ENCODE data around the gene CYTH1.

The CYTH1 gene

GRCh38 chr17:78746263-78746948 lies 35.7 kb downstream of the CYTH1 start:
- in situ Hi-C loops (cut with MboI; ENCODE audit: low pct_unique_long_range_greater_than_20kb, low sequenced_read_pairs) = no loop called here
- DNase-seq = peak; percentile 41

GRCh38 chr17:78745407-78746088 lies 36.5 kb downstream of the CYTH1 start:
- no peak for DNase-seq
- in situ Hi-C loops (cut with MboI; ENCODE audit: low pct_unique_long_range_greater_than_20kb, low sequenced_read_pairs) = no loop called here

- in situ Hi-C loops (cut with MboI; ENCODE audit: low pct_unique_long_range_greater_than_20kb, low sequenced_read_pairs) = no loop called here
These were observed 39.2 kb downstream of the CYTH1 start for GRCh38 chr17:78742901-78743300.

GRCh38 chr17:78741644-78742284 lies 40.3 kb downstream of the CYTH1 start:
- in situ Hi-C loops (cut with MboI; ENCODE audit: low pct_unique_long_range_greater_than_20kb, low sequenced_read_pairs) = no loop called here
- DNase-seq = no peak

More at GRCh38 chr17:78742901-78743300, 39.2 kb downstream of the CYTH1 start:
- no peak for DNase-seq

GRCh38 chr17:78739331-78739931 lies 42.6 kb downstream of the CYTH1 start:
- DNase-seq = peak; percentile 75
- in situ Hi-C loops (cut with MboI; ENCODE audit: low pct_unique_long_range_greater_than_20kb, low sequenced_read_pairs) = no loop called here

- DNase-seq = no peak
- in situ Hi-C loops (cut with MboI; ENCODE audit: low pct_unique_long_range_greater_than_20kb, low sequenced_read_pairs) = no loop called here
These were observed 43.4 kb downstream of the CYTH1 start for GRCh38 chr17:78738698-78739097.

GRCh38 chr17:78738278-78738677 lies 43.8 kb downstream of the CYTH1 start:
- in situ Hi-C loops (cut with MboI; ENCODE audit: low pct_unique_long_range_greater_than_20kb, low sequenced_read_pairs) = no loop called here
- DNase-seq = no peak

- in situ Hi-C loops (cut with MboI; ENCODE audit: low pct_unique_long_range_greater_than_20kb, low sequenced_read_pairs) = no loop called here
- DNase-seq = no peak
These were observed 44.7 kb downstream of the CYTH1 start for GRCh38 chr17:78737332-78737731.

- DNase-seq = peak; percentile 82
- in situ Hi-C loops (cut with MboI; ENCODE audit: low pct_unique_long_range_greater_than_20kb, low sequenced_read_pairs) = no loop called here
These were observed 45.5 kb downstream of the CYTH1 start for GRCh38 chr17:78736526-78737079.

- in situ Hi-C loops (cut with MboI; ENCODE audit: low pct_unique_long_range_greater_than_20kb, low sequenced_read_pairs) = no loop called here
- DNase-seq = peak; percentile 55
These were observed 46.1 kb downstream of the CYTH1 start for GRCh38 chr17:78735832-78736525.

GRCh38 chr17:78734793-78735641 lies 47.1 kb downstream of the CYTH1 start:
- DNase-seq = no peak
- in situ Hi-C loops (cut with MboI; ENCODE audit: low pct_unique_long_range_greater_than_20kb, low sequenced_read_pairs) = no loop called here

- in situ Hi-C loops (cut with MboI; ENCODE audit: low pct_unique_long_range_greater_than_20kb, low sequenced_read_pairs) = no loop called here
- no peak for DNase-seq
These were observed 49.7 kb downstream of the CYTH1 start for GRCh38 chr17:78732354-78732753.

- in situ Hi-C loops (cut with MboI; ENCODE audit: low pct_unique_long_range_greater_than_20kb, low sequenced_read_pairs) = no loop called here
- DNase-seq = no peak
These were observed 50.2 kb downstream of the CYTH1 start for GRCh38 chr17:78731904-78732303.

- no peak for DNase-seq
- in situ Hi-C loops (cut with MboI; ENCODE audit: low pct_unique_long_range_greater_than_20kb, low sequenced_read_pairs) = no loop called here
These were observed 52.4 kb downstream of the CYTH1 start for GRCh38 chr17:78729641-78730040.

GRCh38 chr17:78728495-78728894 lies 53.6 kb downstream of the CYTH1 start:
- no peak for DNase-seq
- in situ Hi-C loops (cut with MboI; ENCODE audit: low pct_unique_long_range_greater_than_20kb, low sequenced_read_pairs) = no loop called here

- in situ Hi-C loops (cut with MboI; ENCODE audit: low pct_unique_long_range_greater_than_20kb, low sequenced_read_pairs) = no loop called here
- DNase-seq = no peak
These were observed 54.4 kb downstream of the CYTH1 start for GRCh38 chr17:78727476-78728229.

GRCh38 chr17:78727057-78727456 lies 55.0 kb downstream of the CYTH1 start:
- in situ Hi-C loops (cut with MboI; ENCODE audit: low pct_unique_long_range_greater_than_20kb, low sequenced_read_pairs) = no loop called here
- DNase-seq = no peak

GRCh38 chr17:78726513-78726912 lies 55.6 kb downstream of the CYTH1 start:
- in situ Hi-C loops (cut with MboI; ENCODE audit: low pct_unique_long_range_greater_than_20kb, low sequenced_read_pairs) = no loop called here
- DNase-seq = no peak

Measured in KBM-7 (cell line).